Inflammatory macrophage treated with lipopolysaccharide for 1 hour (primary cell): ENCODE results near the gene ITGA4.

Experiments used
- DNase-seq, 2 donors: peaks; one replicate each; pipeline ENCODE4 v3.0.0-alpha.2; 2020 to 2022

The ITGA4 gene

GRCh38 chr2:181576431-181576830, 119.2 kb downstream of the ITGA4 start:
- no peak for DNase-seq

GRCh38 chr2:181578829-181579228, 121.6 kb downstream of the ITGA4 start:
- DNase-seq: no peak

GRCh38 chr2:181581534-181581933, 124.3 kb downstream of the ITGA4 start:
- no peak for DNase-seq

- DNase-seq: no peak
Observed at GRCh38 chr2:181585732-181586131, 128.5 kb downstream of the ITGA4 start.
